HEK293 (cell line): ENCODE measurements around the gene LCN2.

Experiments used
- CTCF ChIP-seq: fragments of 450-650 bp; formaldehyde crosslinking; IDR thresholded peaks from 2 replicates; pipeline ENCODE4 v1.5.1; 2016; ENCODE audit warnings: missing biosample characterization, missing genetic modification characterization
- ZBTB21 ChIP-seq: fragments of 450-650 bp; formaldehyde crosslinking; IDR thresholded peaks from 2 replicates; pipeline ENCODE4 v1.5.1; 2017; ENCODE audit warnings: missing biosample characterization, missing genetic modification characterization
- ZFP37 ChIP-seq: fragments of 450-650 bp; formaldehyde crosslinking; IDR thresholded peaks from 2 replicates; pipeline ENCODE4 v1.5.1; 2016; ENCODE audit warnings: missing biosample characterization, missing genetic modification characterization
- ZNF132 ChIP-seq: fragments of 450-650 bp; formaldehyde crosslinking; IDR thresholded peaks from 2 replicates; pipeline ENCODE4 v1.5.1; 2017; ENCODE audit warnings: missing biosample characterization, missing genetic modification characterization, borderline replicate concordance
- ZNF76 ChIP-seq: fragments of 450-650 bp; formaldehyde crosslinking; IDR thresholded peaks from 2 replicates; pipeline ENCODE4; 2016; ENCODE audit warnings: low read depth, missing biosample characterization, missing genetic modification characterization, borderline replicate concordance
- ZNF768 ChIP-seq: fragments of 450-650 bp; formaldehyde crosslinking; IDR thresholded peaks from 2 replicates; pipeline ENCODE4 v1.5.1; 2018; ENCODE audit warnings: missing biosample characterization, mild to moderate bottlenecking, missing genetic modification characterization

- TF ChIP-seq ZNF76 (tag by site-specific recombination) (no peak), ZNF132 (tag by site-specific recombination) (no peak), CTCF (tag by site-specific recombination) (no peak), ZNF768 (tag by site-specific recombination) (no peak), ZBTB21 (tag by site-specific recombination) (no peak), ZFP37 (no peak)
Measured at GRCh38 chr9:128162215-128163026, 13.2 kb downstream of the LCN2 start.
